ENCODE data around the gene FAM200C. TPM values are rescaled to one million over a fixed set of nuclear protein-coding genes. Genes with fewer than 3 reads are reported as not detected.

FAM200C gene
- total RNA-seq, 2 experiments from 2014 or later: 0.16 TPM; not detected in 1

DNA sequence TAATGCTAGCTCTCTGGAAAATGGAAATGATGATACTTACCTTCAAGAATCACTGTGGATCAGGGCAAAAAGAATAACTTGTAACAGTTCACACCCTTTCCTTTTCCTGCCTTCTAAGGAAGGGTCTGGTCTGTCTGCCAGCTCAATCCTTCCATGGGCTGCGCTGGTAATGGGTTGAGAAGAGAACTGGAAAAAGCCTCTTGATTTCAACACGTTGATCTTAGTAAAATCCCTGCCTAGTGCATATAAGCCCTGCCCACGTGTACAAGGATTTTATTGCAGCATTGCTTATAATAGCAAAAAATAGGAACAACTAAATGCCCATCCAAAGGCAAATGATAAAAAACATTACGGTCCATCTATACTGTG, 49.9 kb downstream of the FAM200C start:
- Mint-ChIP-seq H3K27me3 (no peaks in the 10 kb centered on the region), H3K36me3 (ENCODE audit: low read depth) (no peaks in the 10 kb centered on the region), H3K9me3 (no peaks in the 10 kb centered on the region), H3K4me3 (no peak overlapping the region), H3K27ac (no peak overlapping the region), H3K4me1 (ENCODE audit: low read depth) (no peaks in the 10 kb centered on the region)
- DNase-seq (no peak), ATAC-seq (ENCODE audit: poor library complexity) (no peak)
- intact Hi-C loops (cut with DNase I, micrococcal nuclease): loop anchor here in 1 of 2 experiments (5.0 to 10.0 kb wide), 2 partner anchors 908 to 1065 kb away; no protein-coding TSS in a partner anchor
- Histone ChIP-seq H3K27me3 (ENCODE audit: control insufficient read depth in 1 of 2, insufficient read depth in 2 of 2, low read length in 2 of 2) (no peaks in the 10 kb centered on the region), H3K4me3 (ENCODE audit: low read length) (no peak overlapping the region), H3K36me3 (ENCODE audit: insufficient read depth, low read length) (no peaks in the 10 kb centered on the region), H3K4me1 (ENCODE audit: insufficient read depth, low read length) (peaks cover 6% of the 10 kb centered on the region), H3K27ac (ENCODE audit: low read depth in 1 of 2, low read length in 2 of 2) (no peak overlapping the region), H3K9me3 (ENCODE audit: control insufficient read depth in 1 of 2, insufficient read depth in 1 of 2, low read length in 2 of 2) (no peaks in the 10 kb centered on the region)
- TF ChIP-seq, protein P1, sequence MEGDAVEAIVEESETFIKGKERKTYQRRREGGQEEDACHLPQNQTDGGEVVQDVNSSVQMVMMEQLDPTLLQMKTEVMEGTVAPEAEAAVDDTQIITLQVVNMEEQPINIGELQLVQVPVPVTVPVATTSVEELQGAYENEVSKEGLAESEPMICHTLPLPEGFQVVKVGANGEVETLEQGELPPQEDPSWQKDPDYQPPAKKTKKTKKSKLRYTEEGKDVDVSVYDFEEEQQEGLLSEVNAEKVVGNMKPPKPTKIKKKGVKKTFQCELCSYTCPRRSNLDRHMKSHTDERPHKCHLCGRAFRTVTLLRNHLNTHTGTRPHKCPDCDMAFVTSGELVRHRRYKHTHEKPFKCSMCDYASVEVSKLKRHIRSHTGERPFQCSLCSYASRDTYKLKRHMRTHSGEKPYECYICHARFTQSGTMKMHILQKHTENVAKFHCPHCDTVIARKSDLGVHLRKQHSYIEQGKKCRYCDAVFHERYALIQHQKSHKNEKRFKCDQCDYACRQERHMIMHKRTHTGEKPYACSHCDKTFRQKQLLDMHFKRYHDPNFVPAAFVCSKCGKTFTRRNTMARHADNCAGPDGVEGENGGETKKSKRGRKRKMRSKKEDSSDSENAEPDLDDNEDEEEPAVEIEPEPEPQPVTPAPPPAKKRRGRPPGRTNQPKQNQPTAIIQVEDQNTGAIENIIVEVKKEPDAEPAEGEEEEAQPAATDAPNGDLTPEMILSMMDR (IDR thresholded peaks at IDR 0.05): no peak
- ChIA-PET POLR2A (no interaction called here), CTCF (no interaction called here)

GRCh38 chr5:160349249-160349934, 50.5 kb downstream of the FAM200C start:
- ATAC-seq (ENCODE audit: poor library complexity): no peak
- POLR2A ChIA-PET: no interaction called here
- intact Hi-C loops (cut with DNase I, micrococcal nuclease): loop anchor here in 1 of 2 experiments (5.0 to 10.0 kb wide), 2 partner anchors 907 to 1065 kb away; no protein-coding TSS in a partner anchor
- no peaks in the 10 kb centered on the region for H3K27me3 ChIP-seq (ENCODE audit: control insufficient read depth in 1 of 2, insufficient read depth in 2 of 2, low read length in 2 of 2)
- H3K36me3 ChIP-seq (ENCODE audit: insufficient read depth, low read length): no peaks in the 10 kb centered on the region
- TF ChIP-seq, protein P1 (IDR thresholded peaks at IDR 0.05): no peak
- CTCF ChIA-PET: no interaction called here
- H3K36me3 Mint-ChIP-seq (ENCODE audit: low read depth): no peaks in the 10 kb centered on the region
- no peak overlapping the region for H3K4me3 Mint-ChIP-seq
- H3K4me1 Mint-ChIP-seq (ENCODE audit: low read depth): no peaks in the 10 kb centered on the region
- DNase-seq: no peak
- H3K27me3 Mint-ChIP-seq: no peaks in the 10 kb centered on the region
- no peak overlapping the region for H3K4me3 ChIP-seq (ENCODE audit: low read length)
- H3K9me3 ChIP-seq (ENCODE audit: control insufficient read depth in 1 of 2, insufficient read depth in 1 of 2, low read length in 2 of 2): no peaks in the 10 kb centered on the region
- peaks cover 7% of the 10 kb centered on the region for H3K4me1 ChIP-seq (ENCODE audit: insufficient read depth, low read length)
- H3K27ac ChIP-seq (ENCODE audit: low read depth in 1 of 2, low read length in 2 of 2): no peak overlapping the region
- H3K27ac Mint-ChIP-seq: no peak overlapping the region
- no peaks in the 10 kb centered on the region for H3K9me3 Mint-ChIP-seq

- Histone ChIP-seq H3K4me1 (ENCODE audit: insufficient read depth, low read length) (peaks cover 7% of the 10 kb centered on the region), H3K36me3 (ENCODE audit: insufficient read depth, low read length) (no peaks in the 10 kb centered on the region), H3K4me3 (ENCODE audit: low read length) (no peak overlapping the region), H3K9me3 (ENCODE audit: control insufficient read depth in 1 of 2, insufficient read depth in 1 of 2, low read length in 2 of 2) (no peaks in the 10 kb centered on the region), H3K27ac (ENCODE audit: low read depth in 1 of 2, low read length in 2 of 2) (no peak overlapping the region), H3K27me3 (ENCODE audit: control insufficient read depth in 1 of 2, insufficient read depth in 2 of 2, low read length in 2 of 2) (no peaks in the 10 kb centered on the region)
- DNase-seq: no peak
- TF ChIP-seq, protein P1 (IDR thresholded peaks at IDR 0.05): no peak
- intact Hi-C loops (cut with DNase I, micrococcal nuclease): loop anchor here in 1 of 2 experiments (5.0 to 10.0 kb wide), 2 partner anchors 906 to 1063 kb away; no protein-coding TSS in a partner anchor
- no peak overlapping the region for H3K27ac Mint-ChIP-seq
- ATAC-seq (ENCODE audit: poor library complexity): no peak
- H3K9me3 Mint-ChIP-seq: no peaks in the 10 kb centered on the region
- CTCF ChIA-PET: no interaction called here
- no peaks in the 10 kb centered on the region for H3K36me3 Mint-ChIP-seq (ENCODE audit: low read depth)
- H3K4me3 Mint-ChIP-seq: no peak overlapping the region
- H3K4me1 Mint-ChIP-seq (ENCODE audit: low read depth): no peaks in the 10 kb centered on the region
- H3K27me3 Mint-ChIP-seq: no peaks in the 10 kb centered on the region
- POLR2A ChIA-PET: no interaction called here
Measured at GRCh38 chr5:160348080-160348479, 51.8 kb downstream of the FAM200C start.
